ENCODE results near the gene DSTN.
"Not testable (repeated sequence)": the region's sequence is repeated elsewhere in the genome, so short reads cannot be mapped to it uniquely, and the experiment has no call there.

DSTN gene

DNA sequence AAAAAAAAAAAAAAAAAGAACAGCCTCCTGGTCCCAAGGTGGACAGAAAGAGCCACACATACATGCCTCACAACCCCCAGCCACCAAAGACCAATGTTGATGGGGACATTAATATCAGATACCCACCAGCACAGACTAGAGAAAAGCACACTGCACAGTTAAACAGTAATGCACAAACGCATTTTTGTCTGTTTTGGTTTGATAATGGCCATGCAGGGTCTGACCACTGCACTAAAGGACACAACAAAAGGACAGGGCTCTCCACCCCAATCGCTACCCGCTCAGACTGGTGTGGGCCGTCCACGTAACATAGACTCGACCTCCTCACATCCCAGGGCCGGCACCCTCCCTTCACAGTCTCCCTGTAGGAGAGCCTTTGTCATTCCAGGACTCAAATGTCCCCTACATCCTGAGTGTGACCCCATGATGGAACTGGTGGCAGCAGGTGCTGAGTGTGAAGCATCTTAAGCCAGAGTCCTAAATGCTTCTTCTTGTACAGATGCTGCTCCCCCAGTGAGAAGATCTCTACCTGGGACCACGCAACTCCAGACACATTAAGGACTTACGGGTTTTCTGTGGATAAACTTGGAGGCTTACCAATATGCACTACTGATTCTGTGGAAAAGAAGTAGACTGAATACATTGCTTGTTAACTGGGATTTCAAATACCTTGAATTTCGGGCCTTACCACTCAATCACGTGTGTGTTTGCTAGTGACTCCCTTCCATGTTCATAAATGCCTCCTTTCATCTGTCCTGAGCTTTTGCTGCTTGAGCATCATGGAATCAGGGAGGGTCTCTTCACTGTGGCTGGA, 84.2 kb downstream of the DSTN start:
- no peak for DNase-seq

DNA sequence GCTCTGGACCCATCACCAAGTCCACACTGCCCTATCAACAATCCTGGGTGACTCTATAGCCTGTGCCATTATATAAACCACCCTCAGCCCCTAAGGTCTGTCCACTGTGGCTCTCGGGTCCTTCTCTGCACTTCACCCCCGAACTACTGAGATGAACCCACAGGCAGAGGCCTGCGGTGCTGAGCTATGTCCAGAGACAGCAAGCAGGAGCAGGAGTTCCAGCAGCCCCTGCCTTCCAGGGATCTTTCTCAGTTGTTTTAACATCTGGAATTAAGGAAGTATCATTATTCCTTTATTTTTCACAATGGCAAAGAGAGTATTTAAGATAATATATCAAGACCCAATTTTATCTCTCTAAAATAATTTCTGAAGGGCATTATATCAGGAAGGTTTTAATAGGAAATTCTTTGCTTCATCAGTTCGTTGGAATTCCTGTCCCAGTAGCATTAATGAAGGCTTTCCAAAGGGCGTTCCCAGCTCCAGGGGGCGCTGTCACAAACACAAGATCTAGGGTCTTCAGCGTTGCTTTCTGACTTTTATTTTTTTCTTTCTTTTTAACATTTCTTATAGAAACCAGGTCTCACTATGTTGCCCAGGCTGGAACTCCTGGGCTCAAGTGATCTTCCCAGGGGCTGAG, 84.9 kb downstream of the DSTN start:
- no peak for DNase-seq

DNA sequence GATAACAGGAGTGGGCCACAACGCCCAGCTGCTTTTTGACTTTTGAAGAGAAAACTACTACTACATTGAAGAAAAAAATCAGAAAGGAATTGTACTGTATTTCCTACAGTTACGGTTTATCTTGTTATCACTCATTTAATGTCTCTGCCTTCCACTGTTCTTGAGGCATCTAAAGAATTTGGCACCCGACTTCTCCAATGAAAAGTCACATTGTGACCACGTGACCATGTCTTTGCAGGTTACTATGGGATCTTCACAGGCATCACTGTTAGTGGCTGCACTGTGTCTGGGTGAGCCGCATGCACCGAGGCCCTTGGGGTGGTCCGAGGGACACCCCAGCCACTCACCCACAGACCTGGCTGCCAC, 85.4 kb downstream of the DSTN start:
- no peak for DNase-seq

GRCh38 chr20:17655865-17656479, 86.1 kb downstream of the DSTN start:
- no peak for DNase-seq

GRCh38 chr20:17657079-17657825, 87.4 kb downstream of the DSTN start:
- DNase-seq = no peak

DNA sequence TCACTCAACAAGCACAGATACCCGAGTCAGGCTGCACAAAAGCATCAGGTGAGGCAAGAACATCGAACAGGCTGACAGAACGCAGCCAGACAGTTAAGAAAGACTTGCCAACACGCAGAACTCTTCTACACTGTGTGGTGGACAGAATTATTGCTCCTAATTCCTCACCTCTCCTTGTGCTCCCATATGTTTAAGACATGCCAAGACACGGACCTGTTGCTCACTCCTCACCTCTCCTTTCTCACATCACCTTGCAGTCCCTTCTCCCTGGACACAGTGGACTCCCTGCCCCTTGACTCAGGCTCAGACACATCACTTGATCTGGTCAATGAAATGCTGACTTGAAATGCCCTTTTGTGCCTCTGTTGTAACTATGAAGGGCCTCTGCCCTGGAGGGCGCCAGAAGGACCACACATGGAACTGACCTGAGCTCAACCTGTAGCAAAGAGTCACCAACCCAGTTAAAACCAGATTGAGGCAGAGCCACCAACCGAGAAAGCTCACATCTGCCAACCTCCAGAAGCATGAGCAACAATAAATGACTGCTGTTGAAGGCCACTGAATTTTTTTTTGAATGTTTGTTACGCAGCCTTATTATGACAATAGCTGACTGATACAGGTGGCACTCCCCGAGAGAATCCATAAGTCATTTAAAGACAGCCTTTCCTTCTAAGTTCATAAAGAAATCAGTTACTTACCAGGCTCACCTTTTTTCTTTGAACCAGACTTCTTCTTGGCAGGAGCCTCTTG, 88.2 kb downstream of the DSTN start:
- DNase-seq = no peak

DNA sequence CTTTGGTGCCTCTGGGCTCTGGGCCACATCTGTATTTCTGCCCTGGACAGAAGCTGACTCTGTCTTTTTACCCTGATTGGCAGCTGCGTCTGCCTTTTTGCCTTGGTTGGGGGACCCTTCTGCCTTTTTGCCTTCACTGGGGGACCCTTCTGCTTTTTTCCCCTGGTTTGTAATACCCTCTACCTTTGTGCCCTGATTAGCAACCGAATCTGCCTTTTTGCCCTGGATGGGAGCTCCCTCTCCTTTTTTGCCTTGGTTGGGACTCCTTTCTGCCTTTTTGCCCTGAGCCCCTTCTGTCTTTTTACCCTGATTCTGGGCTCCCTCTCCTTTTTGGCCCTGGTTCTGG, 88.7 kb downstream of the DSTN start:
- DNase-seq = no peak

GRCh38 chr20:17659344-17659743, 89.5 kb downstream of the DSTN start:
- DNase-seq = not testable (repeated sequence)
